GM12878 (cell line): Measurements from ENCODE around the gene BMP7. TPM values are rescaled to one million over a fixed set of nuclear protein-coding genes. Genes with fewer than 3 reads are reported as not detected.
A peak's percentile ranks its signal among the peaks of the same experiment; 100 is the strongest.

Experiments used
- ATAC-seq: fragments of 200-7000 bp; cut with Tn5 transposase; 3 replicates; pipeline ENCODE4 v1.9.1; 2020; ENCODE audit warnings: mild to moderate bottlenecking, moderate library complexity
- BruUV-seq: library from RNA; stranded (reverse); fragments of 400-500 nt; replicated peaks from 2 replicates; lab custom pipeline; 2021; lab: Mats Ljungman, UMichigan
- CTCF ChIA-PET: fragments of 300-600 bp; sonication (Branson Sonifier 250); formaldehyde crosslinking; extraction: SDS; loops from one replicate; lab custom pipeline; 2021; ENCODE audit warnings: inconsistent platforms; lab: Yijun Ruan, JAX
- POLR2A ChIA-PET: fragments of 350-600 bp; formaldehyde crosslinking; extraction: SDS; loops from one replicate; lab custom pipeline; 2021; ENCODE audit warnings: inconsistent platforms; lab: Charles Lee
- RAD21 ChIA-PET: fragments of 300-600 bp; sonication (Branson Sonifier 250); formaldehyde crosslinking; loops from one replicate; lab custom pipeline; 2023; ENCODE audit warnings: antibody characterized with exemption; ENCODE audit not compliant: unreplicated experiment; lab: Charles Lee
- SMC1A ChIA-PET: fragments of 300-600 bp; sonication (Branson Sonifier 250); formaldehyde crosslinking; loops from one replicate; lab custom pipeline; 2023; ENCODE audit not compliant: unreplicated experiment, uncharacterized antibody; lab: Charles Lee
- DNase-seq: peaks from one replicate; pipeline ENCODE4 v3.0.0-alpha.2; 2011; ENCODE audit warnings: low read depth, low spot score
- FAIRE-seq: peaks from 3 replicates; lab custom pipeline; 2011; peaks lifted over from hg19 to GRCh38; lab: Jason Lieb, UNC
- H2AFZ ChIP-seq: 2 replicates; pipeline ENCODE4 v1.6.0; 2011; ENCODE audit warnings: low read depth, low read length, control low read depth; ENCODE audit not compliant: control insufficient read depth
- H3K27ac ChIP-seq: 2 replicates; pipeline ENCODE4 v1.5.1; 2011; ENCODE audit warnings: control low read depth; ENCODE audit not compliant: control insufficient read depth, insufficient read depth
- H3K27me3 ChIP-seq, 2 experiments: replicated peaks in 1 of 2; 2 replicates each; pipeline versions ENCODE4 v1.6.0 to v1.6.1; 2011; ENCODE audit warnings: low read length in 1 of 2; ENCODE audit not compliant: control insufficient read depth in 2 of 2, insufficient read depth in 2 of 2
- H3K36me3 ChIP-seq, 2 experiments: 2 replicates each; pipeline ENCODE4 v1.5.1; 2011; ENCODE audit warnings: low read length in 1 of 2; ENCODE audit not compliant: control insufficient read depth in 2 of 2, insufficient read depth in 2 of 2
- H3K4me1 ChIP-seq: 2 replicates; pipeline ENCODE4 v1.6.1; 2011; ENCODE audit warnings: mild to moderate bottlenecking, low read length, moderate library complexity, mixed read lengths; ENCODE audit not compliant: control insufficient read depth, insufficient read depth
- H3K4me2 ChIP-seq: 2 replicates; pipeline ENCODE4 v1.6.0; 2011; ENCODE audit warnings: control low read depth; ENCODE audit not compliant: control insufficient read depth, insufficient read depth
- H3K4me3 ChIP-seq: fragments of 200-600 bp; sonication (generic); 2 replicates; pipeline ENCODE4 v1.5.1; 2016
- H3K79me2 ChIP-seq: 2 replicates; pipeline ENCODE4 v1.6.0; 2011; ENCODE audit warnings: low read length; ENCODE audit not compliant: control insufficient read depth, insufficient read depth
- H3K9ac ChIP-seq: 2 replicates; pipeline ENCODE4 v1.8.0; 2011; ENCODE audit warnings: low read length, control low read depth, mixed read lengths; ENCODE audit not compliant: control insufficient read depth, insufficient read depth
- H3K9me3 ChIP-seq: replicated peaks from 3 replicates; pipeline ENCODE4 v1.5.1; 2011; ENCODE audit warnings: mild to moderate bottlenecking, low read length; ENCODE audit not compliant: control insufficient read depth, insufficient read depth
- H4K20me1 ChIP-seq: 2 replicates; pipeline ENCODE4 v1.6.0; 2011; ENCODE audit not compliant: control insufficient read depth, insufficient read depth
- E4F1 ChIP-seq: fragments of 450-650 bp; IDR thresholded peaks from 2 replicates; pipeline ENCODE4 v1.6.1; 2018; ENCODE audit warnings: borderline replicate concordance, mild to moderate bottlenecking; ENCODE audit not compliant: partially characterized antibody
- ETV6 ChIP-seq, 2 experiments: fragments of 450-650 bp in 1 of 2; IDR thresholded peaks in 1 of 2; conservative IDR thresholded peaks in 1 of 2; 2 replicates each; pipeline ENCODE4 v1.6.1; 2014; ENCODE audit warnings: antibody characterized with exemption in 1 of 2, borderline replicate concordance in 1 of 2, low read depth in 1 of 2, mild to moderate bottlenecking in 1 of 2, moderate library complexity in 1 of 2
- KAT2A ChIP-seq: conservative IDR thresholded peaks from 2 replicates; pipeline ENCODE4 v1.6.1; 2011; ENCODE audit warnings: low read depth, low read length; ENCODE audit not compliant: control insufficient read depth
- POU2F2 ChIP-seq: IDR thresholded peaks from 3 replicates; pipeline ENCODE4 v1.6.1; 2011; ENCODE audit warnings: low read depth, mild to moderate bottlenecking, low read length, borderline replicate concordance
- RB1 ChIP-seq: fragments of 450-650 bp; formaldehyde crosslinking; IDR thresholded peaks from 2 replicates; pipeline ENCODE4 v1.6.1; 2017; ENCODE audit warnings: mild to moderate bottlenecking, borderline replicate concordance
- TCF12 ChIP-seq: IDR thresholded peaks from 2 replicates; pipeline ENCODE4 v1.6.1; 2011; ENCODE audit warnings: low read depth, mild to moderate bottlenecking, low read length
- WGBS: methylation state at CpG from one replicate; pipeline ENCODE4 v1.1.6; 2016; ENCODE audit warnings: low lambda C conversion rate; ENCODE audit not compliant: insufficient replicate concordance, insufficient coverage; ENCODE audit errors: missing lambda C conversion rate; 5-methylcytosine and 5-hydroxymethylcytosine counted together
- in situ Hi-C: fragments of 300-500 bp; cut with MboI; formaldehyde crosslinking; loops from 9 replicates; pipeline ENCODE4 v1.14.3; 2018; ENCODE audit warnings: mixed read lengths
- intact Hi-C: fragments of 100-400 bp; cut with micrococcal nuclease; formaldehyde crosslinking; loops from one replicate; pipeline ENCODE4 v1.14.2; 2022; ENCODE audit not compliant: unreplicated experiment
- polyA plus RNA-seq, 11 experiments: library from polyadenylated mRNA; depleted of rRNA in 4 of 11; unstranded in 6 of 11; stranded (reverse) in 5 of 11; fragments of >200 nt; fragmentation: Nextera tagmentation in 4 of 11; fragmentation: Illumina TruSeq in 1 of 11; extraction: Ambion mirVana in 4 of 11; extraction: Trizol in 1 of 11; gene quantifications; 1 replicate in 1 of 11; 2 replicates in 10 of 11; pipeline versions ENCODE4 v1.2.1 to v1.2.3, GENCODE V29; 2011 to 2016; ENCODE audit warnings: inconsistent platforms in 2 of 11, missing spikeins in 2 of 11, low read depth in 1 of 11
- total RNA-seq, 4 experiments: library from RNA; depleted of rRNA in 3 of 4; stranded (reverse); fragments of >200 nt in 3 of 4; fragmentation: Illumina TruSeq in 1 of 4; extraction: Trizol in 1 of 4; gene quantifications; 2 replicates each; pipeline versions ENCODE4 v1.2.1 to v1.2.3, GENCODE V29; 2013 to 2021

Gene BMP7
- total and polyA plus RNA-seq, 10 of the 15 experiments (the other 5 are each of a cell fraction or from before 2014, with no cell fraction given) = 0.18 to 0.51 (median 0.28) TPM; not detected in 7

GRCh38 chr20:57140416-57140965 is 126.0 kb downstream of the BMP7 start:
- TF ChIP-seq KAT2A = no peak
- 0 out of 4 replicates have a peak, but pooled peaks of 1 of the 2 experiments have one; percentile 92 for TF ChIP-seq ETV6 (conservative IDR thresholded peaks at IDR 0.05 in 1 of 2, IDR thresholded peaks at IDR 0.05 in 1 of 2; ENCODE audit: borderline replicate concordance in 1 of 2, low read depth in 1 of 2)
- H3K9me3 ChIP-seq = no peaks in the 10 kb centered on the region
- H3K27me3 ChIP-seq = peaks cover 0 to 2% of the 10 kb centered on the region in 2 experiments; a peak in 3 of 4 replicates
- ChIA-PET SMC1A (interaction anchor here (0.7 to 1.3 kb wide), 2 partner anchors 28 to 1590 kb away, joined by 3 to 4 read pairs; no protein-coding TSS in a partner anchor), CTCF (interaction anchor here (1.0 kb wide), 1 partner anchor 33 kb away, joined by 3 read pairs; no protein-coding TSS in a partner anchor), RAD21 (no interaction called here), POLR2A (no interaction called here)
- no peak overlapping the region for H2AFZ ChIP-seq
- FAIRE-seq (no peak), ATAC-seq (no peak), DNase-seq (no peak)
- H3K4me3 ChIP-seq = no peak overlapping the region
- no peaks in the 10 kb centered on the region for H3K79me2 ChIP-seq
- WGBS = 31% methylated on average over 7 of the region's 7 CpGs
- H3K36me3 ChIP-seq = no peaks in the 10 kb centered on the region
- intact Hi-C loops (no loop called here), in situ Hi-C loops (no loop called here)
- no peaks in the 10 kb centered on the region for H3K4me1 ChIP-seq
- no peak overlapping the region for H3K9ac ChIP-seq
- no peak overlapping the region for H3K27ac ChIP-seq
- no peak overlapping the region for H3K4me2 ChIP-seq
- no peaks in the 10 kb centered on the region for H4K20me1 ChIP-seq
- no TSS peak for BruUV-seq

- intact Hi-C loops (no loop called here), in situ Hi-C loops (no loop called here)
- ChIA-PET RAD21 (no interaction called here), POLR2A (no interaction called here), CTCF (no interaction called here), SMC1A (no interaction called here)
- ATAC-seq (no peak), DNase-seq (no peak), FAIRE-seq (no peak)
- 42% methylated on average over 8 of the region's 8 CpGs for WGBS
- Histone ChIP-seq H3K4me1 (no peaks in the 10 kb centered on the region), H2AFZ (no peak overlapping the region), H3K9me3 (no peaks in the 10 kb centered on the region), H3K27me3 (peaks cover 0 to 2% of the 10 kb centered on the region in 2 experiments; a peak in 2 of 4 replicates), H3K4me3 (no peak overlapping the region), H3K79me2 (no peaks in the 10 kb centered on the region), H3K27ac (no peak overlapping the region), H3K4me2 (no peak overlapping the region), H4K20me1 (no peaks in the 10 kb centered on the region), H3K36me3 (no peaks in the 10 kb centered on the region), H3K9ac (no peak overlapping the region)
- BruUV-seq = no TSS peak
- no peak for TF ChIP-seq E4F1
- no peak for TF ChIP-seq TCF12
- no peak for TF ChIP-seq RB1
- no peak for TF ChIP-seq POU2F2
- TF ChIP-seq ETV6 (conservative IDR thresholded peaks at IDR 0.05 in 1 of 2, IDR thresholded peaks at IDR 0.05 in 1 of 2; ENCODE audit: borderline replicate concordance in 1 of 2, low read depth in 1 of 2) = 0 out of 4 replicates have a peak, but pooled peaks of 1 of the 2 experiments have one; percentile 40
Measured at GRCh38 chr20:57139342-57140093, 126.9 kb downstream of the BMP7 start.
